Activated B cell treated with CpG ODN at 0.5 μM for 24 hours (primary cell): ENCODE measurements around the gene IRAK2. TPM values are rescaled to one million over a fixed set of nuclear protein-coding genes. Genes with fewer than 3 reads are reported as not detected.
"Not testable (repeated sequence)": the region's sequence is repeated elsewhere in the genome, so short reads cannot be mapped to it uniquely, and the experiment has no call there.

ENCODE experiments used
- ATAC-seq: fragments of 200-7000 bp; cut with Tn5 transposase; one replicate; pipeline ENCODE4 v1.10.0; 2021; ENCODE audit warnings: low read depth, mild to moderate bottlenecking, moderate library complexity
- CTCF ChIA-PET: fragments of 350-600 bp; sonication (Branson Sonifier 250); formaldehyde crosslinking; loops from one replicate; lab custom pipeline; 2021; ENCODE audit warnings: antibody characterized with exemption; lab: Charles Lee
- POLR2A ChIA-PET: fragments of 350-600 bp; sonication (Branson Sonifier 250); formaldehyde crosslinking; loops from one replicate; lab custom pipeline; 2021; ENCODE audit warnings: antibody characterized with exemption; lab: Charles Lee
- DNase-seq: peaks from one replicate; pipeline ENCODE4 v3.0.0; 2022
- H3K27ac Mint-ChIP-seq: one replicate; pipeline ENCODE4 v1.8.0; 2020; ENCODE audit warnings: mixed read lengths
- H3K27me3 Mint-ChIP-seq: one replicate; pipeline ENCODE4 v1.8.0; 2021; ENCODE audit warnings: mixed read lengths
- H3K36me3 Mint-ChIP-seq: one replicate; pipeline ENCODE4 v1.8.0; 2021; ENCODE audit warnings: low read depth, mixed read lengths
- H3K4me1 Mint-ChIP-seq: one replicate; pipeline ENCODE4 v1.8.0; 2021; ENCODE audit warnings: mixed read lengths
- H3K4me3 Mint-ChIP-seq: one replicate; pipeline ENCODE4 v1.8.0; 2020; ENCODE audit warnings: mild to moderate bottlenecking, mixed read lengths
- H3K9me3 Mint-ChIP-seq: one replicate; pipeline ENCODE4 v1.8.0; 2020; ENCODE audit warnings: mixed read lengths
- intact Hi-C: fragments of 100-400 bp; cut with micrococcal nuclease; formaldehyde crosslinking; loops from one replicate; pipeline ENCODE4 v1.15.1; 2024
- total RNA-seq: library from RNA; stranded (reverse); gene quantifications from 2 replicates; pipeline ENCODE4 v1.2.3, GENCODE V29; 2022
- TF ChIP-seq, protein P1 (sequence below): fragments of 200-600 bp; IDR thresholded peaks from one replicate; pipeline ENCODE4 v1.8.0; 2022; ENCODE audit warnings: antibody characterized with exemption, mild to moderate bottlenecking

The IRAK2 gene
- total RNA-seq, 1 donor from 2014 or later, result 8.6 TPM

DNA sequence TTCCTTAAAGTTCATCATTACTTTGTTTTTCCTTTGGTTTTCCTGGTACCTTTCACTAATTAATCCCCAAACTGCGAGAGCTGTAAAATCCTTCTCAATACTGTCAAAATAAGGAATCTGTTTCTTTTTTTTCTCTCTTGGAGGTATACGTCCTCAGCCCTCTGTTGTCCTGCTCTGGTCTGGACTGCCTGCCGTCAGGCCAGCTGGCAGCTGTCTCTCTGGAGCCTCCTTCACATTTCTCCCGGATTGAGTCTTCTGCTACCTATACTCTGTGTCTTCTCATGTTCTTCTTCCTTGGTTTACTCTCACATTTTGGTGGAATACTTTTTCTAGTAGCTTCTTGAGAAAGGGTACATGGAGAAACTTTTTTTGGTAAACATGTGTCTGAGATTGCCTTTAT is 97.3 kb downstream of the IRAK2 start:
- no peaks in the 10 kb centered on the region for H3K9me3 Mint-ChIP-seq
- DNase-seq (no peak), ATAC-seq (no peak)
- H3K4me1 Mint-ChIP-seq, result peaks cover 33% of the 10 kb centered on the region
- intact Hi-C loops, result no loop called here
- H3K27ac Mint-ChIP-seq, result no peak overlapping the region
- POLR2A ChIA-PET, result interaction anchor here (0.6 kb wide), 2 partner anchors 120 to 318 kb away, joined by 3 to 5 read pairs; partner anchors contain the start of gene VHL
- H3K4me3 Mint-ChIP-seq, result no peak overlapping the region
- TF ChIP-seq, protein P1, sequence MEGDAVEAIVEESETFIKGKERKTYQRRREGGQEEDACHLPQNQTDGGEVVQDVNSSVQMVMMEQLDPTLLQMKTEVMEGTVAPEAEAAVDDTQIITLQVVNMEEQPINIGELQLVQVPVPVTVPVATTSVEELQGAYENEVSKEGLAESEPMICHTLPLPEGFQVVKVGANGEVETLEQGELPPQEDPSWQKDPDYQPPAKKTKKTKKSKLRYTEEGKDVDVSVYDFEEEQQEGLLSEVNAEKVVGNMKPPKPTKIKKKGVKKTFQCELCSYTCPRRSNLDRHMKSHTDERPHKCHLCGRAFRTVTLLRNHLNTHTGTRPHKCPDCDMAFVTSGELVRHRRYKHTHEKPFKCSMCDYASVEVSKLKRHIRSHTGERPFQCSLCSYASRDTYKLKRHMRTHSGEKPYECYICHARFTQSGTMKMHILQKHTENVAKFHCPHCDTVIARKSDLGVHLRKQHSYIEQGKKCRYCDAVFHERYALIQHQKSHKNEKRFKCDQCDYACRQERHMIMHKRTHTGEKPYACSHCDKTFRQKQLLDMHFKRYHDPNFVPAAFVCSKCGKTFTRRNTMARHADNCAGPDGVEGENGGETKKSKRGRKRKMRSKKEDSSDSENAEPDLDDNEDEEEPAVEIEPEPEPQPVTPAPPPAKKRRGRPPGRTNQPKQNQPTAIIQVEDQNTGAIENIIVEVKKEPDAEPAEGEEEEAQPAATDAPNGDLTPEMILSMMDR, result no peak
- CTCF ChIA-PET, result no interaction called here
- H3K36me3 Mint-ChIP-seq, result peaks cover 77% of the 10 kb centered on the region
- no peaks in the 10 kb centered on the region for H3K27me3 Mint-ChIP-seq

DNA sequence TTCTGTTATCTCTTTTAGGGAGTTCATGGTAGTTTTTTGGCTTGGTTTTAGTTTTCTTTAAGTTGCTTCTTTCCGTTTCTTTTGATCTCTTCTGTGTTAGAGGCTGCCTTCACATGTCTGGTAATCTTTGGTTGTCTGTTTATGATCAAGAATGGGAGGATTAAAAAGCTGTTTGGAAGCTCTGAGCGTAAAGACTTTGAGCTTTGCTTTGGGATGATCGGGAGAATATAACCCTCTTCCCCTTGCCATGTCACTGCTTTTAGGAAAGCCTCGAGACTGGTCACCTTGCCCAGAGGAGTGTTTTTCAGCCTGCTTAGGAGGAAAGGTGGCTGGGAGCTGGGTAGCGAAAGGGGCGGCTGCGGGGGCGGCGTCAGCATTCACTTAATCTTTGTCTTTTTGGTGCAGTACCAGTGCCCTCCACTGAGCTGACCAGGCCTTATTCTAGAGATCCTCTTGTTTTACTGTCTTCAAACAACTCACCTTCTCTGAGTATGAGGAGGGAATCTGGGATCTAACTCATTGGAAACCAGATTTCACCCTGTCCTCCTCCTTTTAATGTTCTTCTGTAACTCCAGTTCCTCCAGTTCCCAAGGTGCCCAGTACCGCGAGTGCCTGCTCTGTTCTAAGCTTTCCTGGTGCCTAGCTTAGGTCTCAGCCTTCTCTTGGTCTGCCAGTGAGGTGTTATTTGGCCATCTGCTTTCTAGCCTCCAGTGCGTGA is 99.1 kb downstream of the IRAK2 start:
- peak; percentile 89 for ATAC-seq
- H3K9me3 Mint-ChIP-seq, result no peaks in the 10 kb centered on the region
- H3K4me3 Mint-ChIP-seq, result no peak overlapping the region
- H3K27ac Mint-ChIP-seq, result peak overlapping the region; percentile 38
- intact Hi-C loops, result no loop called here
- DNase-seq, result no peak
- TF ChIP-seq, protein P1, result no peak
- peaks cover 82% of the 10 kb centered on the region for H3K36me3 Mint-ChIP-seq
- POLR2A ChIA-PET, result interaction anchor here (0.6 to 0.9 kb wide), 2 partner anchors 149 to 150 kb away, joined by 5 to 10 read pairs; no protein-coding TSS in a partner anchor
- H3K4me1 Mint-ChIP-seq, result peaks cover 41% of the 10 kb centered on the region
- no peaks in the 10 kb centered on the region for H3K27me3 Mint-ChIP-seq
- CTCF ChIA-PET, result interaction anchor here (0.6 to 1.4 kb wide), 4 partner anchors 10 to 73 kb away, joined by 3 to 4 read pairs (median 3); partner anchors contain the start of gene GHRL

DNA sequence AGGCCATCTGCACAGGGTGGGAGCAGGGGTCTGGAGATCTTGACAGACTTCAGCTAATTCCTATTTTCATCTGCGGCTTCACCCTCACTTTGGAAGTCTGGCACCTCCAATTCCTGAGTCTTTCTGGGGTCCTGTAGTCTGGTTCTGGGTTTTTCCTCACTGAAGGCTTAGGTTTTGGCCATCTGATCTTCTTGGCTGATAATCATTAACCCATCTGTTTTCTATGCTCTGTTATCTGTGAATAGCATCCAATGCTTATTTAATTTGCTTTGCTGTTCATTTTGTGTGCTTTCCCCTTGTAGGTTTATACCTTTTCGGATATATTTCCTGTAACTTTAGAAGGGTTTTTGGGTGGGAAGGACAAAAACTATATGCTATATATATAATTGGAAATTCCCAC is 101.1 kb downstream of the IRAK2 start:
- Mint-ChIP-seq H3K4me3 (no peak overlapping the region), H3K36me3 (peaks cover 81% of the 10 kb centered on the region), H3K4me1 (peaks cover 44% of the 10 kb centered on the region), H3K27me3 (no peaks in the 10 kb centered on the region), H3K9me3 (no peaks in the 10 kb centered on the region), H3K27ac (no peak overlapping the region)
- ChIA-PET POLR2A (interaction anchor here (0.6 kb wide), 2 partner anchors 127 to 234 kb away, joined by 3 to 4 read pairs; no protein-coding TSS in a partner anchor), CTCF (no interaction called here)
- intact Hi-C loops, result no loop called here
- no peak for DNase-seq
- TF ChIP-seq, protein P1, result no peak
- ATAC-seq, result no peak

- DNase-seq, H3K27me3 Mint-ChIP-seq, CTCF ChIA-PET, ATAC-seq, POLR2A ChIA-PET, H3K4me3 Mint-ChIP-seq, H3K27ac Mint-ChIP-seq, intact Hi-C loops, H3K9me3 Mint-ChIP-seq: not testable (repeated sequence)
- H3K4me1 Mint-ChIP-seq, result peaks cover 39% of the 10 kb centered on the region
- peaks cover 83% of the 10 kb centered on the region for H3K36me3 Mint-ChIP-seq
Measured at GRCh38 chr3:10266936-10267335, 102.2 kb downstream of the IRAK2 start.

GRCh38 chr3:10268116-10268515 is 103.4 kb downstream of the IRAK2 start:
- ATAC-seq, result no peak
- no peaks in the 10 kb centered on the region for H3K9me3 Mint-ChIP-seq
- no peak overlapping the region for H3K27ac Mint-ChIP-seq
- ChIA-PET POLR2A (interaction anchor here (0.6 kb wide), 1 partner anchor 15 kb away, joined by 3 read pairs; no protein-coding TSS in a partner anchor), CTCF (no interaction called here)
- TF ChIP-seq, protein P1, result no peak
- H3K4me3 Mint-ChIP-seq, result no peak overlapping the region
- peaks cover 37% of the 10 kb centered on the region for H3K4me1 Mint-ChIP-seq
- H3K27me3 Mint-ChIP-seq, result no peaks in the 10 kb centered on the region
- no peak for DNase-seq
- intact Hi-C loops, result no loop called here
- H3K36me3 Mint-ChIP-seq, result peaks cover 79% of the 10 kb centered on the region
